Liver (tissue), 9 donors: ENCODE data around the gene MEIS2. TPM values are rescaled to one million over a fixed set of nuclear protein-coding genes. Genes with fewer than 3 reads are reported as not detected.

Source experiments
- DNase-seq: peaks from one replicate; pipeline ENCODE4 v3.0.0-alpha.2; 2017; ENCODE audit warnings: low spot score
- H3K27ac ChIP-seq, 2 donors: one replicate each; pipeline ENCODE4 v1.7.0; 2013; ENCODE audit warnings: inconsistent platforms in 2 of 2, low read length in 2 of 2, control low read depth in 1 of 2, low read depth in 1 of 2, mild to moderate bottlenecking in 1 of 2
- H3K27me3 ChIP-seq, 4 donors: one replicate each; pipeline versions ENCODE4 v1.6.1 to v1.7.0; 2013; ENCODE audit warnings: low read length in 3 of 4, inconsistent platforms in 1 of 4, mild to moderate bottlenecking in 1 of 4, moderate library complexity in 1 of 4; ENCODE audit not compliant: control insufficient read depth in 4 of 4, insufficient read depth in 4 of 4
- H3K36me3 ChIP-seq, 4 donors: one replicate each; pipeline versions ENCODE4 v1.6.1 to v1.7.0; 2013; ENCODE audit warnings: low read length in 3 of 4, mild to moderate bottlenecking in 3 of 4, low read depth in 1 of 4, moderate library complexity in 1 of 4; ENCODE audit not compliant: control insufficient read depth in 4 of 4, insufficient read depth in 3 of 4
- H3K4me1 ChIP-seq, 4 donors: one replicate each; pipeline versions ENCODE4 v1.6.1 to v1.7.0; 2013; ENCODE audit warnings: low read length in 3 of 4, mild to moderate bottlenecking in 3 of 4, moderate library complexity in 1 of 4; ENCODE audit not compliant: control insufficient read depth in 4 of 4, insufficient read depth in 4 of 4
- H3K4me3 ChIP-seq, 3 donors: one replicate each; pipeline versions ENCODE4 v1.6.1 to v1.7.0; 2013; ENCODE audit warnings: low read length in 3 of 3, control low read depth in 1 of 3, low read depth in 1 of 3, mild to moderate bottlenecking in 1 of 3
- H3K9ac ChIP-seq, 2 donors: one replicate each; pipeline ENCODE4 v1.7.0; 2013; ENCODE audit warnings: low read length in 2 of 2, mild to moderate bottlenecking in 2 of 2, moderate library complexity in 2 of 2, control low read depth in 1 of 2, low read depth in 1 of 2
- H3K9me3 ChIP-seq, 4 donors: one replicate each; pipeline versions ENCODE4 v1.6.1 to v1.7.0; 2013; ENCODE audit warnings: low read length in 3 of 4; ENCODE audit not compliant: control insufficient read depth in 4 of 4
- EGR1 ChIP-seq, 2 donors: IDR thresholded peaks; 2 replicates each; pipeline ENCODE4 v1.6.1; 2016 to 2018; ENCODE audit warnings: antibody characterized with exemption in 2 of 2, low read depth in 2 of 2
- FOXA1 ChIP-seq: IDR thresholded peaks from 2 replicates; pipeline ENCODE4 v1.6.1; 2016; ENCODE audit warnings: antibody characterized with exemption
- FOXA2 ChIP-seq: IDR thresholded peaks from 2 replicates; pipeline ENCODE4 v1.6.1; 2016; ENCODE audit warnings: antibody characterized with exemption
- GABPA ChIP-seq, 2 donors: IDR thresholded peaks in 1 of 2; conservative IDR thresholded peaks in 1 of 2; 2 replicates each; pipeline ENCODE4 v1.6.1; 2016; ENCODE audit warnings: antibody characterized with exemption in 2 of 2, mild to moderate bottlenecking in 1 of 2, moderate library complexity in 1 of 2
- HNF4A ChIP-seq, 2 donors: conservative IDR thresholded peaks; 2 replicates each; pipeline ENCODE4 v1.6.1; 2016; ENCODE audit warnings: antibody characterized with exemption in 2 of 2, mild to moderate bottlenecking in 2 of 2
- HNF4G ChIP-seq: IDR thresholded peaks from 2 replicates; pipeline ENCODE4 v1.6.1; 2016; ENCODE audit warnings: antibody characterized with exemption
- JUND ChIP-seq, 2 donors: IDR thresholded peaks; 2 replicates each; pipeline ENCODE4 v1.6.1; 2016; ENCODE audit warnings: antibody characterized with exemption in 2 of 2
- NR2F2 ChIP-seq: IDR thresholded peaks from 2 replicates; pipeline ENCODE4 v1.6.1; 2016; ENCODE audit warnings: antibody characterized with exemption
- RAD21 ChIP-seq, 2 donors: IDR thresholded peaks; 2 replicates each; pipeline ENCODE4 v1.6.1; 2016; ENCODE audit warnings: antibody characterized with exemption in 2 of 2, mild to moderate bottlenecking in 2 of 2
- REST ChIP-seq: IDR thresholded peaks from 2 replicates; pipeline ENCODE4 v1.6.1; 2016; ENCODE audit warnings: antibody characterized with exemption, mild to moderate bottlenecking
- RXRA ChIP-seq, 2 donors: IDR thresholded peaks; 2 replicates each; pipeline ENCODE4 v1.6.1; 2017 to 2018; ENCODE audit warnings: antibody characterized with exemption in 2 of 2, mild to moderate bottlenecking in 1 of 2
- SP1 ChIP-seq: IDR thresholded peaks from 2 replicates; pipeline ENCODE4 v1.6.1; 2018; ENCODE audit warnings: antibody characterized with exemption, mild to moderate bottlenecking
- TAF1 ChIP-seq: conservative IDR thresholded peaks from 2 replicates; pipeline ENCODE4 v1.6.1; 2016; ENCODE audit warnings: antibody characterized with exemption, mild to moderate bottlenecking
- YY1 ChIP-seq: IDR thresholded peaks from 2 replicates; pipeline ENCODE4 v1.6.1; 2016; ENCODE audit warnings: antibody characterized with exemption, mild to moderate bottlenecking
- WGBS: extraction: QIAGEN DNeasy Blood & Tissue Kit; methylation state at CpG from one replicate; pipeline ENCODE4 v1.1.7; 2013; 5-methylcytosine and 5-hydroxymethylcytosine counted together
- polyA plus RNA-seq, 2 donors: library from polyadenylated mRNA; stranded (reverse) in 1 of 2; unstranded in 1 of 2; fragments of 200-250 nt in 1 of 2; fragments of >200 nt in 1 of 2; fragmentation: Nextera tagmentation in 1 of 2; extraction: Ambion mirVana in 1 of 2; gene quantifications; one replicate each; pipeline versions ENCODE4 v1.2.1 to v1.2.3, GENCODE V29; 2013 to 2015
- total RNA-seq, 2 donors: library from RNA; depleted of rRNA; stranded (reverse); fragments of >200 nt; gene quantifications; one replicate each; pipeline ENCODE4 v1.2.3, GENCODE V29; 2014
- TF ChIP-seq, protein P1 (sequence below): IDR thresholded peaks from 2 replicates; pipeline ENCODE4 v1.6.1; 2016; ENCODE audit warnings: antibody characterized with exemption
- TF ChIP-seq, protein P2 (sequence below): fragments of 150-350 bp; IDR thresholded peaks from 2 replicates; pipeline ENCODE4 v1.5.1; 2017; ENCODE audit warnings: improper control_type of control experiment, low read depth, low read length; ENCODE audit not compliant: missing input control
- TF ChIP-seq, protein P3 (sequence below): IDR thresholded peaks from 2 replicates; pipeline ENCODE4 v1.6.1; 2016; ENCODE audit warnings: antibody characterized with exemption
- TF ChIP-seq, protein P4 (sequence below): IDR thresholded peaks from 2 replicates; pipeline ENCODE4 v1.6.1; 2016; ENCODE audit warnings: antibody characterized with exemption
- donor health status: healthy.
- donor health status: healthy.
- donor health status: healthy.
- donor health status: healthy.
- donor health status: healthy.

Gene MEIS2
- total and polyA plus RNA-seq, 4 donors = 3.9 to 12.6 (median 7.6) TPM

DNA sequence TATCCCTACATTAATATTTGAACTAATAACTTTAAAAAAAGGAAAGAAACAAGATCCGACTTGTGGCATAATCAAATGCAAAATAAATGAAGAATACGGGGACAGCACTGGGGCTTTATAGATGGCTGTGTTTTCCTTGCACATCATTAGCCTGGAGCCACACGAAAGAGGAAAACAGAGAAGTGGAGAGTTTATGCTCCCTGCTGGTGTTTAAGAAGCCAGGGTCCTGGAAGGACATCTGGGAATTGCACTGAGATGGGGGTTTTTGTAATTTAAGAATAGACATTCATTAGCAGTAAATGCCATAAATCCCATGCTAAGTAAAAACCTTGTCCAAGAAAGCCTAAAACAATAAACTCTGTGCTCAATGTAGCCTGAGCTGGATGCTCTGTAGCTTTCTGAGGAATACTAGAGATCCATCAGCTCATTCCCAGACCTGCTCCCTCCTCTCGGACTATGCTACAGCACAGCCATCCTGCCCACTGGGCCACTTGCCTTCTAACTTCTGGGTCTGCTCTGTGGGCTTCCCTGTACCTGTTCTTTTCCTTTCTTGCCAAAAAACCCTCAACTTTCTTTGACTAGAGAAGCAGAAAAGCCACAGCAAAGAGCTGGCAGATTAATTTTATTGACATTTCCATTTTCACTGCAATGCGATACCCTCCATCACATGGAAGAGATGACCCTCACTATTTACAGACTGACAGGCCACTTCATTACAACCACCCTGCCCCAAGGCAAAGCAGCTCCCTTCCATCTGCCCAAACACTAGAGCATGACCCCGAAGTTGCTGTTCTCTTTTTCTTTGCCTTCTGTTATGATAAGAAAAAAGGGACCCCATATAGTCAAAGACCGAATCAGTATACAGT lies 62.3 kb downstream of the MEIS2 start:
- 88% methylated on average over 7 of the region's 7 CpGs for WGBS
- H3K9me3 ChIP-seq = no peaks in the 10 kb centered on the region
- TF ChIP-seq YY1 = no peak
- TF ChIP-seq, protein P1, sequence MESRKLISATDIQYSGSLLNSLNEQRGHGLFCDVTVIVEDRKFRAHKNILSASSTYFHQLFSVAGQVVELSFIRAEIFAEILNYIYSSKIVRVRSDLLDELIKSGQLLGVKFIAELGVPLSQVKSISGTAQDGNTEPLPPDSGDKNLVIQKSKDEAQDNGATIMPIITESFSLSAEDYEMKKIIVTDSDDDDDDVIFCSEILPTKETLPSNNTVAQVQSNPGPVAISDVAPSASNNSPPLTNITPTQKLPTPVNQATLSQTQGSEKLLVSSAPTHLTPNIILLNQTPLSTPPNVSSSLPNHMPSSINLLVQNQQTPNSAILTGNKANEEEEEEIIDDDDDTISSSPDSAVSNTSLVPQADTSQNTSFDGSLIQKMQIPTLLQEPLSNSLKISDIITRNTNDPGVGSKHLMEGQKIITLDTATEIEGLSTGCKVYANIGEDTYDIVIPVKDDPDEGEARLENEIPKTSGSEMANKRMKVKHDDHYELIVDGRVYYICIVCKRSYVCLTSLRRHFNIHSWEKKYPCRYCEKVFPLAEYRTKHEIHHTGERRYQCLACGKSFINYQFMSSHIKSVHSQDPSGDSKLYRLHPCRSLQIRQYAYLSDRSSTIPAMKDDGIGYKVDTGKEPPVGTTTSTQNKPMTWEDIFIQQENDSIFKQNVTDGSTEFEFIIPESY = no peak
- no peak for TF ChIP-seq NR2F2
- no peak for TF ChIP-seq JUND (IDR thresholded peaks at IDR 0.05)
- TF ChIP-seq SP1 = no peak
- TF ChIP-seq HNF4A (conservative IDR thresholded peaks at IDR 0.05) = no peak
- TF ChIP-seq, protein P2, sequence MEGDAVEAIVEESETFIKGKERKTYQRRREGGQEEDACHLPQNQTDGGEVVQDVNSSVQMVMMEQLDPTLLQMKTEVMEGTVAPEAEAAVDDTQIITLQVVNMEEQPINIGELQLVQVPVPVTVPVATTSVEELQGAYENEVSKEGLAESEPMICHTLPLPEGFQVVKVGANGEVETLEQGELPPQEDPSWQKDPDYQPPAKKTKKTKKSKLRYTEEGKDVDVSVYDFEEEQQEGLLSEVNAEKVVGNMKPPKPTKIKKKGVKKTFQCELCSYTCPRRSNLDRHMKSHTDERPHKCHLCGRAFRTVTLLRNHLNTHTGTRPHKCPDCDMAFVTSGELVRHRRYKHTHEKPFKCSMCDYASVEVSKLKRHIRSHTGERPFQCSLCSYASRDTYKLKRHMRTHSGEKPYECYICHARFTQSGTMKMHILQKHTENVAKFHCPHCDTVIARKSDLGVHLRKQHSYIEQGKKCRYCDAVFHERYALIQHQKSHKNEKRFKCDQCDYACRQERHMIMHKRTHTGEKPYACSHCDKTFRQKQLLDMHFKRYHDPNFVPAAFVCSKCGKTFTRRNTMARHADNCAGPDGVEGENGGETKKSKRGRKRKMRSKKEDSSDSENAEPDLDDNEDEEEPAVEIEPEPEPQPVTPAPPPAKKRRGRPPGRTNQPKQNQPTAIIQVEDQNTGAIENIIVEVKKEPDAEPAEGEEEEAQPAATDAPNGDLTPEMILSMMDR = no peak
- TF ChIP-seq TAF1 = no peak
- no peak for TF ChIP-seq EGR1 (IDR thresholded peaks at IDR 0.05; ENCODE audit: low read depth in 2 of 2)
- no peak for TF ChIP-seq RXRA (IDR thresholded peaks at IDR 0.05)
- TF ChIP-seq FOXA2 = no peak
- no peak for TF ChIP-seq HNF4G
- no peak overlapping the region for H3K9ac ChIP-seq
- peaks cover 0 to 10% (median 0%) of the 10 kb centered on the region in 4 donors for H3K4me1 ChIP-seq
- peaks cover 0 to 2% (median 0%) of the 10 kb centered on the region in 4 donors for H3K36me3 ChIP-seq
- H3K4me3 ChIP-seq = no peak overlapping the region
- no peak for DNase-seq
- no peaks in the 10 kb centered on the region for H3K27me3 ChIP-seq
- no peak overlapping the region for H3K27ac ChIP-seq

GRCh38 chr15:37037071-37037655 lies 63.2 kb downstream of the MEIS2 start:
- H3K4me1 ChIP-seq = peaks cover 0 to 10% (median 0%) of the 10 kb centered on the region in 4 donors
- no peak for DNase-seq
- no peaks in the 10 kb centered on the region for H3K9me3 ChIP-seq
- no peak overlapping the region for H3K27ac ChIP-seq
- H3K4me3 ChIP-seq = no peak overlapping the region
- 97% methylated on average over 7 of the region's 7 CpGs for WGBS
- peaks cover 0 to 2% (median 0%) of the 10 kb centered on the region in 4 donors for H3K36me3 ChIP-seq
- no peak overlapping the region for H3K9ac ChIP-seq
- no peaks in the 10 kb centered on the region for H3K27me3 ChIP-seq
- TF ChIP-seq EGR1 (IDR thresholded peaks at IDR 0.05; ENCODE audit: low read depth in 2 of 2) (no peak), SP1 (no peak), HNF4G (no peak), TAF1 (no peak), HNF4A (conservative IDR thresholded peaks at IDR 0.05) (no peak), GABPA (IDR thresholded peaks at IDR 0.05 in 1 of 2, conservative IDR thresholded peaks at IDR 0.05 in 1 of 2) (no peak), JUND (IDR thresholded peaks at IDR 0.05) (no peak), FOXA1 (no peak), REST (no peak), RXRA (IDR thresholded peaks at IDR 0.05) (no peak), RAD21 (IDR thresholded peaks at IDR 0.05) (no peak), YY1 (no peak)
- TF ChIP-seq, protein P3, sequence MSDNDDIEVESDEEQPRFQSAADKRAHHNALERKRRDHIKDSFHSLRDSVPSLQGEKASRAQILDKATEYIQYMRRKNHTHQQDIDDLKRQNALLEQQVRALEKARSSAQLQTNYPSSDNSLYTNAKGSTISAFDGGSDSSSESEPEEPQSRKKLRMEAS = no peak
- TF ChIP-seq, protein P4, sequence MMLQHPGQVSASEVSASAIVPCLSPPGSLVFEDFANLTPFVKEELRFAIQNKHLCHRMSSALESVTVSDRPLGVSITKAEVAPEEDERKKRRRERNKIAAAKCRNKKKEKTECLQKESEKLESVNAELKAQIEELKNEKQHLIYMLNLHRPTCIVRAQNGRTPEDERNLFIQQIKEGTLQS = no peak
- TF ChIP-seq, protein P2 = no peak
